HG02571 (cell line): Measurements from ENCODE around the gene LAMB3.
"Not testable (repeated sequence)": the region's sequence is repeated elsewhere in the genome, so short reads cannot be mapped to it uniquely, and the experiment has no call there.

Source experiments
- ATAC-seq: cut with Tn5 transposase; IDR thresholded peaks from one replicate; pipeline ENCODE4 v1.9.1; 2021; ENCODE audit warnings: mild to moderate bottlenecking, moderate library complexity; ENCODE audit not compliant: unreplicated experiment

LAMB3 gene

GRCh38 chr1:209652121-209652735, at the start of gene LAMB3:
Gene LAMB3 (minus strand): TSS chr1:209652425. CDS start chr1:209650944, 1,481 bp downstream.
- no peak for ATAC-seq

GRCh38 chr1:209700686-209701085, 48.5 kb upstream of the LAMB3 start:
- ATAC-seq = not testable (repeated sequence)

GRCh38 chr1:209697126-209697525, 44.9 kb upstream of the LAMB3 start:
- ATAC-seq = no peak

DNA sequence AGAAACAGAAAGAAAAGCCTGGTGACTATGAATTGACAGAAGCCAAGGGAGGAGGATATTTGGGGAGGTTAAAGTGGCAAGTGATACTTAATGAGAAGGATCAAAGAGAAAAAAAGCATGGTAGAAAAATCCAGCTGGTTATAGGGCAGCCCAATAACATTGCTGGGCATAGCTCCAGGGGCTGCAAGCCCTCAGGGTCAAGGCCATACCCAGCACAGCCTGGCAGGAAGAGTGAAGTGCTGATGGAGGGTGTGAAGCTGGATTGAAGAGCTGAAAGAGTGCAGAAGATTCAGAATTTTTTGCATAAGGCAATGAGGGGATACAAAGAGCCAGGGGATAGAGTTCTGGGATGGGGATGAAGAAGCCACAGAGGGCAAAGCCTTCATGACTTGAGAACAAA, 44.4 kb upstream of the LAMB3 start:
- ATAC-seq = no peak

- peak; percentile 67 for ATAC-seq
Measured at GRCh38 chr1:209692745-209693504, 40.7 kb upstream of the LAMB3 start.

GRCh38 chr1:209692296-209692695, 40.1 kb upstream of the LAMB3 start:
- ATAC-seq = no peak

- no peak for ATAC-seq
Measured at GRCh38 chr1:209691237-209691636, 39.0 kb upstream of the LAMB3 start.

GRCh38 chr1:209689477-209689876, 37.3 kb upstream of the LAMB3 start:
- ATAC-seq = no peak

- ATAC-seq = no peak
Measured at GRCh38 chr1:209688746-209689234, 36.6 kb upstream of the LAMB3 start.

DNA sequence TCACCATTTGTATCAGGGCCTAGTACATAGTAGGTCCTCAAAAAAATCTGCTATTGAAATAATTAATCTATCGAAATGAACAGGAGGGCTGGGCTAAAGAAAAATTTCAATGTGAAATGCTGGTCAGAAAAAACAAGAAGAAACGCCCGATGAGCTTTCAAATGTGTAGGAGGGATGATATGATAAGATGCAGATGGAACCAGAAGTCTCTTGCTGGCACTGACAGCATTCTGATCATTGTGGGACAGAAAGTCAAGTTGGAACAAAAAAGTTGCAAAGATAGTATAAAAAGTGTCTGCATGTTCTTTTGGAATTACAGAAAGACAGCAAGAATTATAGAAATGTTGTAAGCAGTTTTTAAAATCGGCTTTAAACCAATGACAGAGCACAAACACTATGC, 34.1 kb upstream of the LAMB3 start:
- no peak for ATAC-seq

DNA sequence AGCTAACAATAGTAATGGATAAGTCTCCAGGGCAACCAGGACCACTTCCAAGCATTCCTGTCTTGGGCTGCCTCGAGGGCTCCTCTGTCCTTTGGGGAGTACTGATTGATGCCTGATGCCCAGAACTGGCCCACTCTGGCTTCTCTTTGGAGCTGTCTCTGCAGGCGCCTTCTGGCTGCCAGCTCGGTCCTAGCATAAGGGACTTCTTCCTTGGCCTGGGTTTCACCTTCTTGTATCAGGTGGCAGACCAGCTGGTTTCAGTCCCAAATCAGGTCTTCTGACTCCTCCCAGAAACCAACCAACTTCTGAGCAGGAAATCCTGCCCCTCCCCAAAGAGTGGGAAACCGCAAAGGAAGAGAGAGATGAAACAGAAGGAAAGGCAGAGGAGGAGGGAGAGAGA, 33.6 kb upstream of the LAMB3 start:
- ATAC-seq = peak; percentile 71

GRCh38 chr1:209678981-209679539, 26.8 kb upstream of the LAMB3 start:
- ATAC-seq = no peak

- no peak for ATAC-seq
Measured at GRCh38 chr1:209675565-209676154, 23.4 kb upstream of the LAMB3 start.

DNA sequence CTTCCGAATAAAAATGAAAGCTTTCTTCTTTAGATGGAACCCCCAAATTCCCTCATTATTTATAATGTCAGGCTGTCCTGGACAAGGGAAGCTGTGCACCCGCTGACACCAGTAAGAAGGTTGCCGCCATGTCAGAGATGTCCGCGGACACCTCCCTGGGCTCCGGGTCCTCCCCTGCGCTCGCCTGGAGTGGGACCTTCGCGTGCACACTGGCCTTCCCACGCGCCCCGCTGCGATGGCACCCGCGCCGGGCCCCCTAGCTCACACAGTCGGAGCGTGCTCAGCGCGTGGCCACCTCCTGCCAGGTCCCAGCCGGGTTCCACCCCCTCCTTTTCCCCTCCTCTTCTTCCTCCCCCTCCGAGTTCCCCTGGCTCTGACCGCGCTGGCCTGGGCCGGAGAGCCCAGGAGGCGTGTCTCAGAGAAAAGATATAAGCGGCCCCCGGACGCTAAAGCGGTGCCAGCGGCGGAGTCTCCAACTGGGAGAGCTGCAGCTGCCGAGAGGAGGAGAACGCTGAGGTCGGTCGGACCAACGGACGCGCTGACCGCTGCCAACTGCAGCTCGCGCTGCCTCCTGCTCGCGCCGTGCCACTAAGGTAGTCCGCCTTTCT, 22.8 kb upstream of the LAMB3 start, which contains the start of gene G0S2:
Gene G0S2 (plus strand): TSS at position 456 of the 608 bp plus-strand sequence. CDS start 273 bp downstream, outside the sequence.
- ATAC-seq = no peak

GRCh38 chr1:209673631-209674417, 21.6 kb upstream of the LAMB3 start:
- ATAC-seq = no peak

- ATAC-seq = peak; percentile 86
Measured at GRCh38 chr1:209672705-209673630, 20.7 kb upstream of the LAMB3 start.

DNA sequence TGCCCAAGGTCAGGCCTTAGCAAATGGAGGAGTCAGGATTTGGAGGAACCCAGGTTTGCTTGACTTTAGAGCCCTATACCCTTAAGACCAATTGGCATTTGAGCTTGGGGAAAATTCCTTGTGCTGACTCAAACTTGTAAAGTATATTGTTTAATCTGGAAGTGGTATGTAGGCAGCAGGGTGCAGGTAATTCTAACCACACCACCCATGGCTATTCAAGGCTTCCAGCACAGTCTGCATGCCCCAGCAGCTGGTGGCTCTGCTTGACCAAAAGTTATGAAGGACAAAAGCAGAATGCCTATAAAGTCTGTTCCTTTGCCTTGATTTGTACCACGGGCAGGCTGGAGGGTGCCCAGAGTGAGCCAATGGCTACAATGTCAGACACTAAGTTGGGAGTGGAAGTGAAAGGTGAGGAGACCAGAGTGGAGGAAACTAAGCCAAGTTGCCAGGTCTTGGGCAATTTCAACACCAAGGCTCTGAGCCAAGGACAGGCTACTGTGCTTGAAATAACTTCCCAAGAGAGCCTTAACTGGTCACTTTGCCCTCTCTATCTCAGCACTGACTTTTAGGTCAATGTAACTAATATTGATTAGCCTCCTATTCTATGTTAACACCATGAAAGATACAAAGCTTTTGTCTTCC, 18.3 kb upstream of the LAMB3 start:
- no peak for ATAC-seq

DNA sequence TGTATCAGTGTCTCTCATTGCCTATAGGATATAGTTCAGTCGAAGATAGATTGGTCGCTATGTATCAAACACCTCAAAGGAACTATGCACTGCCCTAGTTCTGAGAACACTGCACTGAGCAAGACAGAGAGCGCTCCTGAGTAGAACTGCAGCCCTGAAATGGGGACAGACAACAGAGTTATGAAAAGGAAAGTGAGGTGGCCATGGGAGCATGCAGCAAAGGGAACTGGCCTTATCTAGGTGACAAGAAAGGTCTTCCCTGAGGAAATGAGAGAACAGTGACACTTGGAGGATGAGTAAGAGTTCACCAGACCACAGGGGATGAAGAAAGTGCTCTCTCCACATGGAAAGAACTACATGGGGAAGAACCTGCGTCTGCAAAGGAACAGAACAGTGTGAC, 15.5 kb upstream of the LAMB3 start:
- ATAC-seq = no peak

GRCh38 chr1:209667103-209667502, 14.9 kb upstream of the LAMB3 start:
- no peak for ATAC-seq
